Measurements from ENCODE around the gene ENC1.

- TF ChIP-seq CTCF (IDR thresholded peaks at IDR 0.05; ENCODE audit: insufficient read depth, low read length, poor library complexity, severe bottlenecking) (no peak), EZH2phosphoT487 (conservative IDR thresholded peaks at IDR 0.05; ENCODE audit: low read length) (no peak)
These were observed 1.3 kb downstream of the ENC1 start for GRCh38 chr5:74638970-74639806.
